HG03175 (cell line): ENCODE measurements around the gene TICAM1.

Experiments
- ATAC-seq: cut with Tn5 transposase; IDR thresholded peaks from one replicate; pipeline ENCODE4 v1.9.1; 2021; ENCODE audit warnings: mild to moderate bottlenecking, moderate library complexity; ENCODE audit not compliant: unreplicated experiment

TICAM1 gene

GRCh38 chr19:4773047-4773640, 58.4 kb downstream of the TICAM1 start:
- ATAC-seq, result no peak

- ATAC-seq, result no peak
Measured at GRCh38 chr19:4772566-4772965, 58.9 kb downstream of the TICAM1 start.

GRCh38 chr19:4768934-4769777, 62.4 kb downstream of the TICAM1 start:
- no peak for ATAC-seq
